Lower leg skin (tissue), 4 donors: Measurements from ENCODE around the gene SKA3. TPM values are rescaled to one million over a fixed set of nuclear protein-coding genes. Genes with fewer than 3 reads are reported as not detected.

Experiments used
- DNase-seq, 2 donors: peaks; one replicate each; pipeline ENCODE4 v3.0.0-alpha.2; 2019; ENCODE audit warnings: low spot score in 2 of 2
- H3K4me3 ChIP-seq: fragments of 200-600 bp; sonication (generic); 2 replicates; pipeline ENCODE4 v1.5.1; 2017; ENCODE audit warnings: mild to moderate bottlenecking, low read depth; ENCODE audit not compliant: poor library complexity, severe bottlenecking
- CTCF ChIP-seq, 3 donors: fragments of 450-650 bp; IDR thresholded peaks; one replicate each; pipeline ENCODE4 v1.5.1; 2016; ENCODE audit warnings: antibody characterized with exemption in 3 of 3, mild to moderate bottlenecking in 3 of 3, moderate library complexity in 2 of 3
- POLR2A ChIP-seq, 2 donors: fragments of 450-650 bp; IDR thresholded peaks; one replicate each; pipeline ENCODE4 v1.6.1; 2016 to 2017; ENCODE audit warnings: antibody characterized with exemption in 2 of 2, mild to moderate bottlenecking in 1 of 2, moderate library complexity in 1 of 2
- WGBS, 2 donors: methylation state at CpG; one replicate each; pipeline ENCODE4 v1.1.5; 2018; 5-methylcytosine and 5-hydroxymethylcytosine counted together
- intact Hi-C: fragments of 100-400 bp; cut with DNase I; formaldehyde crosslinking; loops from one replicate; pipeline ENCODE4 v1.15.0; 2023; ENCODE audit warnings: low total_unique reads
- total RNA-seq, 4 donors: library from RNA; depleted of rRNA; stranded (reverse); fragments of >200 nt; gene quantifications; one replicate each; pipeline ENCODE4 v1.1.0, GENCODE V29; 2016

SKA3 gene
- total RNA-seq, 4 donors from 2014 or later = 0.53 to 15.3 (median 2.0) TPM

- DNase-seq = peak in 1 of 2 donors; percentile 43
- WGBS, 2 donors = 88 to 89% methylated on average over 5 to 8 of the region's 8 CpGs
- TF ChIP-seq CTCF (IDR thresholded peaks at IDR 0.05) (no peak), POLR2A (IDR thresholded peaks at IDR 0.05) (no peak)
- intact Hi-C loops = loop anchor here (10.0 kb wide), 1 partner anchor 373 kb away; no protein-coding TSS in a partner anchor
- no peak overlapping the region for H3K4me3 ChIP-seq
Observed at GRCh38 chr13:21111546-21111945, 64.8 kb downstream of the SKA3 start.

- intact Hi-C loops = no loop called here
- WGBS, 2 donors = 91 to 97% methylated on average over 7 of the region's 7 CpGs
- TF ChIP-seq CTCF (IDR thresholded peaks at IDR 0.05) = no peak
- no peak for TF ChIP-seq POLR2A (IDR thresholded peaks at IDR 0.05)
- DNase-seq = no peak
- H3K4me3 ChIP-seq = no peak overlapping the region
Observed at GRCh38 chr13:21109168-21109567, 67.2 kb downstream of the SKA3 start.

- DNase-seq = no peak
- H3K4me3 ChIP-seq = no peak overlapping the region
- TF ChIP-seq POLR2A (IDR thresholded peaks at IDR 0.05) (no peak), CTCF (IDR thresholded peaks at IDR 0.05) (no peak)
- intact Hi-C loops = no loop called here
- 62 to 65% methylated on average over 4 of the region's 4 CpGs for WGBS, 2 donors
Observed at GRCh38 chr13:21106089-21106488, 70.3 kb downstream of the SKA3 start.

GRCh38 chr13:21104199-21105019, 71.9 kb downstream of the SKA3 start:
- WGBS, 2 donors = 93 to 96% methylated on average over 37 of the region's 37 CpGs
- peak in 1 of 2 donors; percentile 68 for DNase-seq
- H3K4me3 ChIP-seq = no peak overlapping the region
- intact Hi-C loops = no loop called here
- no peak for TF ChIP-seq CTCF (IDR thresholded peaks at IDR 0.05)
- no peak for TF ChIP-seq POLR2A (IDR thresholded peaks at IDR 0.05)

Other genes with a start within 250 kb of the SKA3 start
- 10 to 100 TPM; 13.2 to 27.6 (median 21.1) TPM for gene LATS2, start 115.0 kb downstream of the SKA3 start, total RNA-seq
- 10 to 100 TPM; 51.8 to 91.3 (median 56.3) TPM for gene SAP18, start 36.4 kb downstream of the SKA3 start, total RNA-seq
- gene MRPL57, start 106 bp upstream of the SKA3 start, total RNA-seq = 10 to 100 TPM; 27.2 to 42.1 (median 29.8) TPM